Ectodermal cell (in vitro differentiated cells): Measurements from ENCODE around the gene TGFB1I1.
"Not testable (repeated sequence)": the region's sequence is repeated elsewhere in the genome, so short reads cannot be mapped to it uniquely, and the experiment has no call there.

ENCODE experiments used
- H3K27ac ChIP-seq: 2 replicates; pipeline ENCODE4 v1.7.0; 2013; ENCODE audit warnings: mild to moderate bottlenecking, low read depth, low read length; ENCODE audit not compliant: insufficient read depth, poor library complexity, severe bottlenecking
- H3K27me3 ChIP-seq: 2 replicates; pipeline ENCODE4 v1.7.0; 2013; ENCODE audit warnings: mild to moderate bottlenecking, low read length; ENCODE audit not compliant: insufficient read depth, control insufficient read depth, poor library complexity, severe bottlenecking
- H3K36me3 ChIP-seq: one replicate; pipeline ENCODE4 v1.7.0; 2013; ENCODE audit warnings: low read length; ENCODE audit not compliant: control insufficient read depth, insufficient read depth
- H3K4me1 ChIP-seq: one replicate; pipeline ENCODE4 v1.7.0; 2013; ENCODE audit warnings: low read length; ENCODE audit not compliant: control insufficient read depth, insufficient read depth
- H3K4me3 ChIP-seq: 2 replicates; pipeline ENCODE4 v1.7.0; 2013; ENCODE audit warnings: low read depth, low read length, control low read depth; ENCODE audit not compliant: insufficient read depth
- H3K9me3 ChIP-seq: 2 replicates; pipeline ENCODE4 v1.7.0; 2013; ENCODE audit warnings: mild to moderate bottlenecking, low read length, moderate library complexity; ENCODE audit not compliant: control insufficient read depth
- WGBS, 2 experiments: methylation state at CpG; one replicate each; pipeline ENCODE4 v1.1.7; 2013; ENCODE audit warnings: missing lambda C conversion rate in 2 of 2; 5-methylcytosine and 5-hydroxymethylcytosine counted together

Gene TGFB1I1

GRCh38 chr16:31435341-31436220 is 36.4 kb upstream of the TGFB1I1 start:
- WGBS, 2 experiments = 93 to 94% methylated on average over 47 of the region's 47 CpGs

GRCh38 chr16:31436221-31437045 is 35.5 kb upstream of the TGFB1I1 start:
- Histone ChIP-seq H3K9me3 (no peaks in the 10 kb centered on the region), H3K27ac (no peak overlapping the region), H3K36me3 (no peaks in the 10 kb centered on the region), H3K4me1 (no peaks in the 10 kb centered on the region), H3K27me3 (no peaks in the 10 kb centered on the region), H3K4me3 (no peak overlapping the region)
- 94% methylated on average over 44 of the region's 44 CpGs for WGBS, 2 experiments

More at GRCh38 chr16:31435341-31436220, 36.4 kb upstream of the TGFB1I1 start:
- Histone ChIP-seq H3K4me1 (no peaks in the 10 kb centered on the region), H3K4me3 (no peak overlapping the region), H3K36me3 (no peaks in the 10 kb centered on the region), H3K27ac (no peak overlapping the region), H3K27me3 (no peaks in the 10 kb centered on the region), H3K9me3 (no peaks in the 10 kb centered on the region)

- H3K4me1 ChIP-seq = no peaks in the 10 kb centered on the region
- H3K36me3 ChIP-seq = no peaks in the 10 kb centered on the region
- no peaks in the 10 kb centered on the region for H3K27me3 ChIP-seq
- H3K27ac ChIP-seq = no peak overlapping the region
- 52 to 60% methylated on average over 2 of the region's 2 CpGs for WGBS, 2 experiments
- no peaks in the 10 kb centered on the region for H3K9me3 ChIP-seq
- H3K4me3 ChIP-seq = no peak overlapping the region
Measured at GRCh38 chr16:31438414-31438813, 33.5 kb upstream of the TGFB1I1 start.

GRCh38 chr16:31439023-31439422 is 32.9 kb upstream of the TGFB1I1 start:
- H3K36me3 ChIP-seq, H3K27ac ChIP-seq, H3K4me3 ChIP-seq, H3K9me3 ChIP-seq, H3K27me3 ChIP-seq, H3K4me1 ChIP-seq: not testable (repeated sequence)
- WGBS, 2 experiments = 77 to 93% methylated on average over 2 to 3 of the region's 4 CpGs

- H3K4me1 ChIP-seq = no peaks in the 10 kb centered on the region
- WGBS, 2 experiments = 95% methylated on average over 3 of the region's 3 CpGs; no CpG with 5 or more reads in 1 of the 2 experiments
- H3K27me3 ChIP-seq = no peaks in the 10 kb centered on the region
- H3K9me3 ChIP-seq = no peaks in the 10 kb centered on the region
- H3K27ac ChIP-seq = no peak overlapping the region
- H3K4me3 ChIP-seq = no peak overlapping the region
- no peaks in the 10 kb centered on the region for H3K36me3 ChIP-seq
Measured at GRCh38 chr16:31439519-31439918, 32.4 kb upstream of the TGFB1I1 start.

- Histone ChIP-seq H3K27me3 (no peaks in the 10 kb centered on the region), H3K9me3 (no peaks in the 10 kb centered on the region), H3K4me1 (no peaks in the 10 kb centered on the region), H3K27ac (no peak overlapping the region), H3K4me3 (no peak overlapping the region), H3K36me3 (no peaks in the 10 kb centered on the region)
- 91% methylated on average over 4 of the region's 4 CpGs for WGBS, 2 experiments
Measured at GRCh38 chr16:31440516-31441184, 31.3 kb upstream of the TGFB1I1 start.

- H3K4me3 ChIP-seq = no peak overlapping the region
- no peaks in the 10 kb centered on the region for H3K4me1 ChIP-seq
- 92 to 96% methylated on average over 29 of the region's 34 CpGs for WGBS, 2 experiments
- no peaks in the 10 kb centered on the region for H3K36me3 ChIP-seq
- H3K9me3 ChIP-seq = no peaks in the 10 kb centered on the region
- H3K27ac ChIP-seq = no peak overlapping the region
- no peaks in the 10 kb centered on the region for H3K27me3 ChIP-seq
Measured at GRCh38 chr16:31441956-31442355, 30.0 kb upstream of the TGFB1I1 start.

- H3K27ac ChIP-seq, H3K27me3 ChIP-seq, H3K36me3 ChIP-seq, H3K4me3 ChIP-seq, H3K9me3 ChIP-seq, H3K4me1 ChIP-seq: not testable (repeated sequence)
- WGBS, 2 experiments = 92 to 96% methylated on average over 6 of the region's 6 CpGs
Measured at GRCh38 chr16:31445931-31446330, 26.0 kb upstream of the TGFB1I1 start.

GRCh38 chr16:31451201-31451600 is 20.8 kb upstream of the TGFB1I1 start:
- 90 to 91% methylated on average over 5 of the region's 5 CpGs for WGBS, 2 experiments

More at GRCh38 chr16:31451201-31451600, 20.8 kb upstream of the TGFB1I1 start:
- Histone ChIP-seq H3K9me3 (no peaks in the 10 kb centered on the region), H3K4me1 (peaks cover 19% of the 10 kb centered on the region), H3K27me3 (no peaks in the 10 kb centered on the region), H3K36me3 (no peaks in the 10 kb centered on the region), H3K27ac (no peak overlapping the region), H3K4me3 (no peak overlapping the region)
